SK-N-MC (cell line): ENCODE data around the gene WDSUB1.

Source experiments
- DNase-seq: peaks from one replicate; pipeline ENCODE4 v3.0.0-alpha.2; 2011; ENCODE audit warnings: low read depth, low spot score
- H3K27ac ChIP-seq: fragments of 200-600 bp; sonication (generic); 2 replicates; pipeline ENCODE4 v1.5.1; 2016; ENCODE audit warnings: mixed run types
- H3K36me3 ChIP-seq: fragments of 200-600 bp; sonication (generic); 2 replicates; pipeline ENCODE4 v1.6.1; 2017; ENCODE audit warnings: antibody characterized with exemption, low read length, mixed read lengths; ENCODE audit not compliant: insufficient read depth
- H3K4me3 ChIP-seq: fragments of 200-600 bp; sonication (generic); 2 replicates; pipeline ENCODE4 v1.5.1; 2016
- H3K9ac ChIP-seq: fragments of 200-600 bp; sonication (generic); 2 replicates; pipeline ENCODE4 v1.8.0; 2017; ENCODE audit warnings: mixed run types, mixed read lengths; ENCODE audit not compliant: insufficient read length
- H3K9me3 ChIP-seq: fragments of 200-600 bp; sonication (generic); 2 replicates; pipeline ENCODE4 v1.6.1; 2017; ENCODE audit warnings: low read depth, mild to moderate bottlenecking, antibody characterized with exemption, low read length, moderate library complexity, mixed read lengths
- EZH2 ChIP-seq: fragments of 200-600 bp; sonication (generic); IDR thresholded peaks from one replicate; pipeline ENCODE4 v1.6.1; 2017; ENCODE audit warnings: antibody characterized with exemption
- FOXP2 ChIP-seq: optimal IDR thresholded peaks from 2 replicates; pipeline ENCODE3; 2011; ENCODE audit warnings: mild to moderate bottlenecking, moderate library complexity; ENCODE audit not compliant: insufficient read depth; ENCODE audit errors: extremely low read length, control extremely low read depth
- POLR2AphosphoS5 ChIP-seq: IDR thresholded peaks from 2 replicates; pipeline ENCODE4 v1.6.1; 2012; ENCODE audit warnings: mild to moderate bottlenecking, low read depth, low read length, borderline replicate concordance

Gene WDSUB1

DNA sequence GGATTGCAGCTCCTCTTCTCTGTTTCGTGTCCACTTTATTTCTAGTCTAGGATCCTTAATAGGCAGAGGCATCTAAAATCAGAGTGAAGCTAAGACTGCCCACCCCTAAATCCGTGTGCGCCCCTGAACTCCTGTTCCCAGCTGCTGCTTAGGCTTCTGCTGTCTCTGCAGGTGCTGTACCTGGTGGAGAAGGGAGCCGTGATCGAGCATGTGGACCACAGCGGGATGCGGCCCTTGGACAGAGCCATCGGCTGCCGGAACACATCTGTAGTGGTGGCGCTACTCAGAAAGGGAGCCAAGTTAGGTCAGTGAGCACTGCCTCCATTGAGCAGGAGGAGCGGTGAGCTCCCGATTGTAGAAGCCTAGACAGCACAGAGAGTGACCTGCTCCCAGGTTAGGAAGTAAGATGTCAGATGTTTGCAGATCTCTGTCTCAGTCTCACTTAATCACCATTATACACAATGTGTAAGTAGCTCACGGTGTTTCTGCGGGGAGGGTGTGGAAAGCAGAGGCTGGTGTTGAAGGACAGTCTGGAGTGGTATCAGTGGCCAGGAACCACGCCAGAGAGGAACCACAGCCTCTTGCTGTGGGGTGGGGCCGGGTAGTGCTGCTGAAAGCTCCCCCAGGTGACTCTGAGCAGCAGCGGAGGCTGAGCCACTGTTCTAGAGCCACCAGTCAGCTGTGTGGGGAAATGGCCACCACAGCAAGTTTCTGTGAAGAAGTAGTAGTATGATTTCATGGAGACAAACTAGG is 62.3 kb downstream of the WDSUB1 start:
- TF ChIP-seq FOXP2 (no peak), POLR2AphosphoS5 (no peak), EZH2 (no peak)
- no peak for DNase-seq
- Histone ChIP-seq H3K27ac (no peak overlapping the region), H3K9ac (no peak overlapping the region), H3K4me3 (no peak overlapping the region), H3K9me3 (no peaks in the 10 kb centered on the region), H3K36me3 (no peaks in the 10 kb centered on the region; the same call in 1 of the 2 replicates)

GRCh38 chr2:159219394-159219998 is 67.0 kb downstream of the WDSUB1 start:
- no peak overlapping the region for H3K27ac ChIP-seq
- no peaks in the 10 kb centered on the region for H3K9me3 ChIP-seq
- H3K36me3 ChIP-seq, result no peaks in the 10 kb centered on the region; the same call in 1 of the 2 replicates
- H3K4me3 ChIP-seq, result no peak overlapping the region
- no peak overlapping the region for H3K9ac ChIP-seq
- DNase-seq, result no peak
- TF ChIP-seq FOXP2, result no peak

DNA sequence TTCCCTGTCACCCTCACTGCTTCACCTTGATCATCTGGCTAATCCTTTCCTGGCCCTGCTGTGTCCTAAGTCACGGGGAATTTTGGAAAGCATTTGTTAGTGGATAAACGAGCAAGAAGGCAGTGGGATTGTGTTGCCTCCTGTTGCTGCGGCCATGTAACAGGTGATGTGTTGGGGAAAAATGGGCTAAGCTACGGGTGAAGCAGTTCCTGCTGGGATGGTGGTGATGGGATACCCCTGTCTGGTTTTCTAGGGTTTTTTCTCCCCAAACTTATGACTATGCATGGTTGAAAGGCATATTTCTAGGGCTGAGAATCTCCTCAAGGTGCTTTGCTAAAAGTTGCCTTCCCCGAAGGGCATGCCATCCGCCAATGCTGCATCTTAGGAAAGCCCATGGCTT is 68.1 kb downstream of the WDSUB1 start:
- Histone ChIP-seq H3K9me3 (no peaks in the 10 kb centered on the region), H3K36me3 (no peaks in the 10 kb centered on the region), H3K27ac (no peak overlapping the region), H3K4me3 (no peak overlapping the region), H3K9ac (no peak overlapping the region)
- DNase-seq, result no peak
- TF ChIP-seq FOXP2 (no peak), POLR2AphosphoS5 (no peak), EZH2 (no peak)

GRCh38 chr2:159217676-159218075 is 68.8 kb downstream of the WDSUB1 start:
- Histone ChIP-seq H3K36me3 (no peaks in the 10 kb centered on the region), H3K9me3 (no peaks in the 10 kb centered on the region), H3K9ac (no peak overlapping the region), H3K27ac (no peak overlapping the region), H3K4me3 (no peak overlapping the region)
- TF ChIP-seq POLR2AphosphoS5 (no peak), FOXP2 (no peak), EZH2 (no peak)
- DNase-seq, result no peak

- Histone ChIP-seq H3K9ac (no peak overlapping the region), H3K36me3 (no peaks in the 10 kb centered on the region), H3K4me3 (no peak overlapping the region), H3K27ac (no peak overlapping the region), H3K9me3 (no peaks in the 10 kb centered on the region)
- DNase-seq, result no peak
- TF ChIP-seq POLR2AphosphoS5 (no peak), EZH2 (no peak), FOXP2 (no peak)
Measured at GRCh38 chr2:159215116-159215515, 71.4 kb downstream of the WDSUB1 start.

DNA sequence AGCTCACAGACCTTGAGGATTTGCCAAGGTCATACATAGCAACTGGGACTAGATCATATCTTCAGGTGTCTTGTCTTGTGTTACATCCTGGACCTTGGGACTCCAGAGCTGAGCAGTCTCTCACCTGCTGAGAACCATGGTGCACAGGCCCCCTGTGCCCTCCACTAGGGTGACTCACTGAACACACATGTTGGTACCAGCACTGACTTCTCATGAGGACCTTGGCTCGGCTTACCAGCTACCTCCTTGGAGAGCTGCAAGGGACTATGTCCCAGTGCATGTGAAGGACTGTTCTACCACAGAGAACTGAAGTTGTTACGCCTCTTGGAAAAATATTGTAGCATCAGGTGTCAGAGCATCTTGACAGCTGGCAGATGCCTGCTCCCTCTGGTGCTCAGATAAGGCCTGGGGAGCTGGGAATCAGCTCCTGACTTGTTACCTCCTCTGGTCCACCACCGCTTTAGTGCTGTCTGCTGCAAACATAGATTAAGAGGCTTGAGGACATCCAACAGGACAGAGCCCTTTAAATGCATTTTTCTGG is 72.1 kb downstream of the WDSUB1 start:
- no peak for TF ChIP-seq FOXP2
- no peak for TF ChIP-seq EZH2
- TF ChIP-seq POLR2AphosphoS5, result no peak
- DNase-seq, result no peak

GRCh38 chr2:159213296-159213695 is 73.2 kb downstream of the WDSUB1 start:
- Histone ChIP-seq H3K4me3 (no peak overlapping the region), H3K36me3 (no peaks in the 10 kb centered on the region), H3K9me3 (no peaks in the 10 kb centered on the region), H3K9ac (no peak overlapping the region), H3K27ac (no peak overlapping the region)
- no peak for DNase-seq
- TF ChIP-seq POLR2AphosphoS5 (no peak), EZH2 (no peak), FOXP2 (no peak)

More for the DNA sequence above, 72.1 kb downstream of the WDSUB1 start:
- no peak overlapping the region for H3K4me3 ChIP-seq
- no peak overlapping the region for H3K27ac ChIP-seq
- H3K36me3 ChIP-seq, result no peaks in the 10 kb centered on the region
- H3K9ac ChIP-seq, result no peak overlapping the region
- H3K9me3 ChIP-seq, result no peaks in the 10 kb centered on the region

DNA sequence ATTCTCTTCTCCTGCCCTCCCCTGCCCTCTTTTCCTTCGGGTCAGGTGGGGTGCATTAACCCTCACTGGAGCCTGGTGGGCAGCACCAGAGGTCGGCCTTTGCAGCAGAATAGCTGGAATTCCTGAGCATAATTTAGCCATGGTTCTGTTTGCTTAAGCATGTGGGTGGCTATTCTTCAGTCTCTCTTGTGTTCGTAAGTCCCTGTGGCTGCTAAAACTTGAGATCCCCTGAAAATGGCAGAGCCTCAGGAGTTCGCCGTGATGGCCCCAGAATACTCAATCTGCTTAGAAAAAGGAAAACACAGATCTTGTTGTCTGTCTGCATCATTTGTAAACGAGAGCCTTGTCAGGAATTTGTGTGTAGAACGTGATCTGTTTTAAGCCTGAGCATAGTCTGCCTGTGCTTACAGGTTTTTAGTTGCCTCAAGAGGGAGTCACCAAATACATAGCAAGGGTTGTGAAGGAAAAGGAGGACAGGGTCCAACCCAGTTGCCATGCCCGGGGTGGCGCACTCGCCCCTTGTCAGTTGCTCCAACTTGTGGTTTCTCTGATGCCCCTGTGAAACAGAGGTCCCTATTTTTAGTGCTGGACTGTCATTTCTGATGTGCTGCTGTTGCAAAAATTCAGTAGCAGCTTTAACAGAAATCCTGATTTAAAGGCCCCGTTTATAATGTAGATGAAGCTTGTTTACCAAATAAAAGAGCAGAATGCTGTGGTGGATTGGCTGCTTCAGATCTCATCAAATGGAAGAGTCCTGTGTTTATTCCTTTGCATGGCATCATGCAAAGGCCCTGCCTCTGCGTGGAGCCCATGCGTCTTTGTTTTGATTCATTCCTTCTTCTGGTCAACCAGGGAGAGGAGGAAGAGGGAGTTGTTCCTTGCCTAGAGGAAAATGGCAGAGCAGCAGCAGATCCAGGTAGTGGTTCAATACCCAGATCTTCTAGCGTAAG is 74.8 kb downstream of the WDSUB1 start:
- Histone ChIP-seq H3K4me3 (no peak overlapping the region), H3K9ac (no peak overlapping the region), H3K9me3 (no peaks in the 10 kb centered on the region), H3K27ac (no peak overlapping the region), H3K36me3 (no peaks in the 10 kb centered on the region)
- no peak for DNase-seq
- TF ChIP-seq POLR2AphosphoS5, result no peak
- TF ChIP-seq FOXP2, result no peak
